ENCODE measurements around the gene TST.

TST gene

DNA sequence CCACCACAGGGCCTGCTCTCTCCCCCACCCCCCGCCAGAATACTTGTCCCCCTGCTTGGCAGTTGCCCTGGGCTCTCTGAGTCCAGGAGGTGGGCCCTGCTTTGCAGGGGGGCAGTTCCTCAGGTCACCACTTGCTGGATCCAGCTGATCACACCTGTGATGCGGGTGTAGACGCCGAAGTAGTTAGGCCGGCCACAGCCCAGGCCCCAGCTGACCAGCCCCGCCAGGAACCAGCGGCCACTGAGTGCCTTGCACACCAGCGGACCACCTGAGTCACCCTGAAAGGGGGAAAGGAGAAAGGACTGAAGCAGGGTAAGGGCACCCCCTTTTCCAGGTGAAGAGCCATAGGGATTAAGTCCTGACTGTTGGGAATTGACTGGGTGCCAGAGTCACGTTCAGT lies 46.7 kb upstream of the TST start:
- DNase-seq (ENCODE audit: low read depth in 1 of 2, low spot score in 1 of 2) = no peak
- no peak overlapping the region for H3K27ac ChIP-seq (replicated peaks)
- TF ChIP-seq SPI1 (IDR thresholded peaks at IDR 0.05; ENCODE audit: borderline replicate concordance, low read depth) (no peak), GABPA (IDR thresholded peaks at IDR 0.05; ENCODE audit: low read depth) (no peak), POLR2AphosphoS5 (IDR thresholded peaks at IDR 0.05; ENCODE audit: low read depth) (no peak), REST (IDR thresholded peaks at IDR 0.05; ENCODE audit: insufficient replicate concordance, low read depth) (no peak)
- TF ChIP-seq, protein P1, sequence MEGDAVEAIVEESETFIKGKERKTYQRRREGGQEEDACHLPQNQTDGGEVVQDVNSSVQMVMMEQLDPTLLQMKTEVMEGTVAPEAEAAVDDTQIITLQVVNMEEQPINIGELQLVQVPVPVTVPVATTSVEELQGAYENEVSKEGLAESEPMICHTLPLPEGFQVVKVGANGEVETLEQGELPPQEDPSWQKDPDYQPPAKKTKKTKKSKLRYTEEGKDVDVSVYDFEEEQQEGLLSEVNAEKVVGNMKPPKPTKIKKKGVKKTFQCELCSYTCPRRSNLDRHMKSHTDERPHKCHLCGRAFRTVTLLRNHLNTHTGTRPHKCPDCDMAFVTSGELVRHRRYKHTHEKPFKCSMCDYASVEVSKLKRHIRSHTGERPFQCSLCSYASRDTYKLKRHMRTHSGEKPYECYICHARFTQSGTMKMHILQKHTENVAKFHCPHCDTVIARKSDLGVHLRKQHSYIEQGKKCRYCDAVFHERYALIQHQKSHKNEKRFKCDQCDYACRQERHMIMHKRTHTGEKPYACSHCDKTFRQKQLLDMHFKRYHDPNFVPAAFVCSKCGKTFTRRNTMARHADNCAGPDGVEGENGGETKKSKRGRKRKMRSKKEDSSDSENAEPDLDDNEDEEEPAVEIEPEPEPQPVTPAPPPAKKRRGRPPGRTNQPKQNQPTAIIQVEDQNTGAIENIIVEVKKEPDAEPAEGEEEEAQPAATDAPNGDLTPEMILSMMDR (IDR thresholded peaks at IDR 0.05; ENCODE audit: insufficient read depth, low read length) = no peak
- peaks cover 19% of the 10 kb centered on the region for H3K27me3 ChIP-seq (ENCODE audit: insufficient read depth, poor library complexity, severe bottlenecking)
- no peak overlapping the region for H3K4me3 ChIP-seq (replicated peaks; ENCODE audit: insufficient read depth, low read length)

- no peak overlapping the region for H3K4me3 ChIP-seq (replicated peaks; ENCODE audit: insufficient read depth, low read length)
- DNase-seq (ENCODE audit: low read depth in 1 of 2, low spot score in 1 of 2) = no peak
- TF ChIP-seq REST (IDR thresholded peaks at IDR 0.05; ENCODE audit: insufficient replicate concordance, low read depth) (no peak), POLR2AphosphoS5 (IDR thresholded peaks at IDR 0.05; ENCODE audit: low read depth) (no peak), GABPA (IDR thresholded peaks at IDR 0.05; ENCODE audit: low read depth) (no peak)
- H3K27me3 ChIP-seq (ENCODE audit: insufficient read depth, poor library complexity, severe bottlenecking) = peaks cover 27% of the 10 kb centered on the region
- H3K27ac ChIP-seq (replicated peaks) = no peak overlapping the region
These were observed 45.9 kb upstream of the TST start for GRCh38 chr22:37065180-37065579.

DNA sequence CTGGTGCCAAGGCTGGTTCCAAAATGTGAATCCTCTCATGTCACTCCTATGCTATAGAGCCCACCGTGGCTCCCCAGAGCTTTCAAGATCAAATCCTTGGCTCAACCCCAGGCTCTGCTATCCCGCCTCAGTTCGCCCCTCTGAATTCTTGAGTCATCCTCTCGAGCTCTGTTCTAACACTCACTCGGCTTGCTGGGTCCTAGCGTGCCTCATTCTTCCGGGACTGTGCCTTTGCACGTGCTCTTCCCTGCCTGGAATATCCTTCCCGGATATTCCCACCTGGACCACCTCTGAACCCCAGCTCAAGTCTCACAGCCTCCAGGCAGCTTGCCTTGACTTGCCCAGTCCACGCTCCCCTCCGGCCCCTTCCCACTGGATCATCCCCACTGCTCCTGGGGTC lies 45.3 kb upstream of the TST start:
- no peak for DNase-seq (ENCODE audit: low read depth in 1 of 2, low spot score in 1 of 2)
- no peak overlapping the region for H3K4me3 ChIP-seq (replicated peaks; ENCODE audit: insufficient read depth, low read length)
- peaks cover 29% of the 10 kb centered on the region for H3K27me3 ChIP-seq (ENCODE audit: insufficient read depth, poor library complexity, severe bottlenecking)
- no peak overlapping the region for H3K27ac ChIP-seq (replicated peaks)
- TF ChIP-seq SPI1 (IDR thresholded peaks at IDR 0.05; ENCODE audit: borderline replicate concordance, low read depth) (no peak), GABPA (IDR thresholded peaks at IDR 0.05; ENCODE audit: low read depth) (no peak), POLR2AphosphoS5 (IDR thresholded peaks at IDR 0.05; ENCODE audit: low read depth) (no peak), REST (IDR thresholded peaks at IDR 0.05; ENCODE audit: insufficient replicate concordance, low read depth) (no peak)
- TF ChIP-seq, protein P1 (IDR thresholded peaks at IDR 0.05; ENCODE audit: insufficient read depth, low read length) = no peak
